Coronary artery (tissue), 2 donors: Measurements from ENCODE around the gene XPNPEP1.

Source experiments
- DNase-seq: peaks from one replicate; pipeline ENCODE4 v3.0.0-alpha.2; 2017; ENCODE audit warnings: low spot score
- H3K27ac ChIP-seq, 2 donors: fragments of 200-600 bp; sonication (generic); one replicate each; pipeline ENCODE4 v1.5.1; 2016 to 2019
- H3K4me3 ChIP-seq: fragments of 200-600 bp; sonication (generic); 2 replicates; pipeline ENCODE4 v1.5.1; 2016; ENCODE audit warnings: mild to moderate bottlenecking, moderate library complexity
- TF ChIP-seq, protein P1 (sequence below): fragments of 200-600 bp; sonication (generic); IDR thresholded peaks from one replicate; pipeline ENCODE4 v1.5.1; 2019; ENCODE audit warnings: antibody characterized with exemption

The XPNPEP1 gene

GRCh38 chr10:109914966-109915365 lies 8.3 kb downstream of the XPNPEP1 start:
- Histone ChIP-seq H3K4me3 (no peak overlapping the region), H3K27ac (no peak overlapping the region)
- TF ChIP-seq, protein P1, sequence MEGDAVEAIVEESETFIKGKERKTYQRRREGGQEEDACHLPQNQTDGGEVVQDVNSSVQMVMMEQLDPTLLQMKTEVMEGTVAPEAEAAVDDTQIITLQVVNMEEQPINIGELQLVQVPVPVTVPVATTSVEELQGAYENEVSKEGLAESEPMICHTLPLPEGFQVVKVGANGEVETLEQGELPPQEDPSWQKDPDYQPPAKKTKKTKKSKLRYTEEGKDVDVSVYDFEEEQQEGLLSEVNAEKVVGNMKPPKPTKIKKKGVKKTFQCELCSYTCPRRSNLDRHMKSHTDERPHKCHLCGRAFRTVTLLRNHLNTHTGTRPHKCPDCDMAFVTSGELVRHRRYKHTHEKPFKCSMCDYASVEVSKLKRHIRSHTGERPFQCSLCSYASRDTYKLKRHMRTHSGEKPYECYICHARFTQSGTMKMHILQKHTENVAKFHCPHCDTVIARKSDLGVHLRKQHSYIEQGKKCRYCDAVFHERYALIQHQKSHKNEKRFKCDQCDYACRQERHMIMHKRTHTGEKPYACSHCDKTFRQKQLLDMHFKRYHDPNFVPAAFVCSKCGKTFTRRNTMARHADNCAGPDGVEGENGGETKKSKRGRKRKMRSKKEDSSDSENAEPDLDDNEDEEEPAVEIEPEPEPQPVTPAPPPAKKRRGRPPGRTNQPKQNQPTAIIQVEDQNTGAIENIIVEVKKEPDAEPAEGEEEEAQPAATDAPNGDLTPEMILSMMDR: no peak
- no peak for DNase-seq

DNA sequence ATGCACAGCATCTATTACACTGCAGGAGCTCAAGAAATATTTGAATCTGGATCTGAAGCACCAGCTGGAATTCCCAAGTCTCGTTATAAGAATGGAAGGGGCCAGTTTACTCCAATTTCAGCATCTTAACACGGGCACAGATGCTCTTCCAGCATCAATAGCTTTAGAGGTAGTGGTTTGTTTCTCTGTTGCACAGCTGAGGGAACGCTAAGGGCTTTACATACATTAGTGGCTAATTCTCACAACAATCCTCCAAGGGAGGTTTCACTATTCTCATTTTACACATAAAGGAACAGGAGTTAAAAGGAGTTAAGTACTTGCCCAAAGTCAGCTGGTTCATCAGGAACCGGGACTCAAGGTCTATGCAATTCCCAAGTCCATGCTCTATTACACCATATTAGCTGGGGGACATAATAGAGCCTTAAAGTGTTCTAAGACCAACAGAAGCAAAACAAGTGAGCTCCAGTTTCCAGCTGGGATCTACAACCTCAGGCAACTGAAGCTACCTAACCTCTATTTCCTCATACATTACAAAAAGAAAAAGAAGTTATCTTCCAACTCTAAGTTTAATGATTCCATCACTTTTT lies 9.9 kb downstream of the XPNPEP1 start:
- Histone ChIP-seq H3K27ac (peak overlapping the region; percentile 4 to 72), H3K4me3 (no peak overlapping the region)
- no peak for DNase-seq
- TF ChIP-seq, protein P1: no peak

DNA sequence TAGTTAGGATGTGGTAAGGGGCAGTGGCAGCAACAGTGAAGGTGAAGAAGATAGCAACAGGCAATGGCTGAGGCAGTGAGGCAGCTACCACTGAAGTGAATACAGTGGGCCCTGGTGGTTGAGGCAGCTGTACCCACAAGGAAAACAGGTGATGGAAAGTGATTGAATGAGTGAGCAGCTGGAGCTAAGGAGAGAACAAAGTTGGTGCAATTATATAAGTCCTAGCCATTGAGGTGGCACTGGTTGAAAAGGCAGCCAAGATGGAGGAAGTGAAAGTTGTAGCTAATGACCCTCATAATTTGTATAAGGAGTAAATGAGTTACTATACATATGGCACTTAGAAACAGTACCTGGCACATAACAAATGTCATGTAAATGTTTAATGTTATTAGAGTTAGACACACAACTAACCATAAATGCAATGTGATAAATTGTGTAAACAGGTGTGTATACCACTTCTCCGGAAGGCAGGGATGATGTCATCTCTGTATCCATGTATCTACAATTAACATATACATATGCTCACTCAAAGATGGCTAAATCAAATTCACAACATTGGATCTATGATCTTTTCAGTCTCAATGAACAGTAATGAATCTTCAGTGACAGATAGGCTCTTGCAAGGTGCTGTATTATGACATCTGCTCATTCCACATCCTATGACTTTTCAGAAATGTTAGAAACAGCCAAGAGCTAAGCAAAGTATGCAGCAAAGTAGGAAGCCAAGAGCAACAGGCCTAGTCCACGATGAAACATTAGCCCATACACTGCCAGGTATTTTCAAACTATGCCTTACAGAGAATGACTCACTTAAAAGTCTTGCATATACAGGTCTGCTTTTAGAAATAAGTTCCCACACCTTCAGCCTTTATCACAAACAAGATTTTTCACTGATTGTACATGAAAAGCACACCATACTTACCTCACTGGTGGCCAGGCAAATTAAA lies 10.7 kb downstream of the XPNPEP1 start:
- H3K4me3 ChIP-seq: no peak overlapping the region
- no peak for DNase-seq
- TF ChIP-seq, protein P1: no peak
- peak overlapping the region; percentile 4 to 72 for H3K27ac ChIP-seq

DNA sequence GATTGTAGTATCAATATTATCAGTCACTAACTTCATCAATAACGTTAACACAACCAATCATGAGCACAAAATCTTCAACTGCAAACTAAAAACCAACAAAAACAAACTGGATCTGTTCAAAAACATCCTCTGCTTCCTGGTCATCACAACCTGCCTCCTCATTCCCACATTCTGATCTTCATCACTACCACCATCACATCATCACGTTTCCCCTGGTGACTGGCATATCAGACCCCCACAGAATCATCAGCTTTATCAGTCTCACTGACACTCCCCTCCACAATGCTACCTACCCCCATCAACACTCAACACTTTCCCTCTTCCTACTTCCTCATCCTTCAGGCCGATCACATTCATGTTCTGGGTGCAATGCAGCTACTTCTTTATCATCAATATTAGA lies 11.4 kb downstream of the XPNPEP1 start:
- no peak for DNase-seq
- Histone ChIP-seq H3K4me3 (no peak overlapping the region), H3K27ac (peak overlapping the region in 1 of 2 donors; percentile 66)

GRCh38 chr10:109906316-109906715 lies 17.0 kb downstream of the XPNPEP1 start:
- H3K27ac ChIP-seq: no peak overlapping the region

More for the DNA sequence above, 11.4 kb downstream of the XPNPEP1 start:
- TF ChIP-seq, protein P1: no peak

DNA sequence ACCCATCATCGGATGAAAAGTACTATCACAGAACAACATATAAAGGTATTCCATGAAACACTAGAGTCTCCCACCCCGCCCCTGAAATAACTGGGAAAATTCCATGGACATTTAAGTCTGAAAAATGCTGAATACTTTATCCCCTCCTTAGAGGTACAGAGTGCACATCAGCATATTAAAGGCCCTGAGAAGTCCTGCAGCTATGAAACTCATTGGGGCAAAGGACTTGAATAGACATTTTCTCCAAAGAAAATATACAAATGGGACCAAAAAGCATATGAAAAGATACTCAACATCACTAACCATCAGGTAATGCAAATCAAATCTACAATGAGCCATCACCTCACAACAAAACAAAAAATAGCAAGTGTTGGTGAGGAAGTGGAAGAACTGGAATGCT lies 18.9 kb downstream of the XPNPEP1 start:
- DNase-seq: no peak
- Histone ChIP-seq H3K27ac (no peak overlapping the region), H3K4me3 (no peak overlapping the region)
- TF ChIP-seq, protein P1: no peak

More at GRCh38 chr10:109906316-109906715, 17.0 kb downstream of the XPNPEP1 start:
- no peak overlapping the region for H3K4me3 ChIP-seq
- no peak for DNase-seq
- TF ChIP-seq, protein P1: no peak
